Heart right ventricle (tissue), 16 donors: ENCODE results near the gene FYB1. TPM values are rescaled to one million over a fixed set of nuclear protein-coding genes. Genes with fewer than 3 reads are reported as not detected.
"Not testable (repeated sequence)": the region's sequence is repeated elsewhere in the genome, so short reads cannot be mapped to it uniquely, and the experiment has no call there.

Experiments used
- ATAC-seq, 8 donors: fragments of 200-7000 bp; cut with Tn5 transposase; one replicate each; pipeline ENCODE4 v1.9.1; 2020; ENCODE audit warnings: mild to moderate bottlenecking in 8 of 8, moderate library complexity in 8 of 8, moderate number of reproducible peaks in 1 of 8
- DNase-seq, 2 donors: peaks; one replicate each; pipeline ENCODE4 v3.0.0-alpha.2; 2020
- H3K27ac ChIP-seq, 10 donors: fragments of 200-600 bp; sonication (generic) in 2 of 10; one replicate each; pipeline versions ENCODE4 v1.5.0 to v1.8.0; 2020 to 2022; ENCODE audit warnings: mild to moderate bottlenecking in 3 of 10
- H3K27me3 ChIP-seq, 7 donors: fragments of 200-600 bp; one replicate each; pipeline ENCODE4 v1.8.0; 2021 to 2022; ENCODE audit warnings: mild to moderate bottlenecking in 2 of 7
- H3K36me3 ChIP-seq, 9 donors: fragments of 200-600 bp; sonication (generic) in 1 of 9; one replicate each; pipeline versions ENCODE4 v1.5.0 to v1.8.0; 2020 to 2022; ENCODE audit warnings: mild to moderate bottlenecking in 2 of 9
- H3K4me1 ChIP-seq, 9 donors: fragments of 200-600 bp; sonication (generic) in 1 of 9; one replicate each; pipeline versions ENCODE4 v1.5.0 to v1.8.0; 2020 to 2022; ENCODE audit warnings: mild to moderate bottlenecking in 4 of 9
- H3K4me3 ChIP-seq, 10 donors: fragments of 200-600 bp; sonication (generic) in 2 of 10; one replicate each; pipeline versions ENCODE4 v1.5.0 to v1.8.0; 2020 to 2022; ENCODE audit warnings: mild to moderate bottlenecking in 7 of 10, moderate library complexity in 2 of 10
- H3K9me3 ChIP-seq, 11 donors: fragments of 200-600 bp in 10 of 11; sonication (generic) in 2 of 11; one replicate each; pipeline versions ENCODE4 v1.5.0 to v1.8.0; 2013 to 2022; ENCODE audit warnings: mild to moderate bottlenecking in 2 of 11, control low read depth in 1 of 11, moderate library complexity in 1 of 11
- CTCF ChIP-seq, 9 donors: fragments of 200-600 bp; sonication (generic) in 2 of 9; IDR thresholded peaks; one replicate each; pipeline versions ENCODE4 v1.5.0 to v1.8.0; 2021 to 2022; ENCODE audit warnings: antibody characterized with exemption in 9 of 9, mild to moderate bottlenecking in 5 of 9, moderate library complexity in 1 of 9
- WGBS, 2 donors: extraction: QIAGEN DNeasy Blood & Tissue Kit; methylation state at CpG; one replicate each; pipeline ENCODE4 v1.1.7; 2013; ENCODE audit warnings: inconsistent platforms in 1 of 2; 5-methylcytosine and 5-hydroxymethylcytosine counted together
- intact Hi-C, 10 donors: fragments of 100-400 bp; cut with DNase I; formaldehyde crosslinking; loops; one replicate each; pipeline versions ENCODE4 v1.11.1 to v1.14.2; 2022
- polyA plus RNA-seq, 2 donors: library from polyadenylated mRNA; stranded (reverse); fragments of 200-250 nt; gene quantifications; one replicate each; pipeline ENCODE4 v1.2.3, GENCODE V29; 2013
- total RNA-seq, 10 donors: library from RNA; stranded (reverse); fragmentation: NEBNext Ultra II Directional in 3 of 10; extraction: Animal tissue kit (Norgen Biotek cat#: 25700) in 3 of 10; gene quantifications; one replicate each; pipeline versions ENCODE4 v1.2.1 to v1.2.4, GENCODE V29; 2021 to 2023
- donor health status: Arrhythmogenic right ventricular cardiomyopathy.
- donor health status: ischemic (EF 13 %, LVEDD 7.1; RV severe dilation, severe dysfunction).
- donor health status: healthy with polysubstance abuse.
- donor health status: DM: no; HTN: yes; CAD: no.
- donor health status: DM: no; HTN: no; CAD: no.
- donor health status: ischemic (EF 25% LVEDD 6.9; RV normal size, moderate dysfunction).
- donor health status: ischemic (EF 25% LVEDD 5.7; RV mildly dilated, moderate dysfunction).
- donor health status: healthy.
- donor health status: DM: yes; HTN: yes; CAD: no.
- donor health status: Ischemic cardiomyopathy.
- donor health status: ischemic (EF 35%, LVEDD 5.7; RV mildly dilated, moderate dysfunction).
- donor health status: nonischemic (EF 11% LVEDD 7.7; RV severe dilation, severe dysfunction).
- donor health status: DM: yes; HTN: yes; CAD: no.
- donor health status: PGD.
- donor health status: ischemic (EF 29% LVEDD 5.4; RV normal size, mild dysfunction).
- donor health status: nonischemic (EF 23%, LVEDD 6.1; RV moderate dilation, normal function).

Gene FYB1
- total and polyA plus RNA-seq, 12 donors = 0.61 to 33.8 (median 2.3) TPM

- Histone ChIP-seq H3K27me3 (peaks cover 0 to 18% (median 0%) of the 10 kb centered on the region in 7 donors), H3K9me3 (no peaks in the 10 kb centered on the region), H3K36me3 (no peaks in the 10 kb centered on the region), H3K4me1 (peaks cover 0 to 57% (median 0%) of the 10 kb centered on the region in 9 donors), H3K27ac (peak overlapping the region in 1 of 10 donors; percentile 73), H3K4me3 (no peak overlapping the region)
- DNase-seq (no peak), ATAC-seq (no peak)
- intact Hi-C loops = no loop called here
- TF ChIP-seq CTCF (IDR thresholded peaks at IDR 0.05) = no peak
- 82% methylated on average over 12 to 13 of the region's 13 CpGs for WGBS, 2 donors
Measured at GRCh38 chr5:39187831-39188731, 31.3 kb downstream of the FYB1 start.

DNA sequence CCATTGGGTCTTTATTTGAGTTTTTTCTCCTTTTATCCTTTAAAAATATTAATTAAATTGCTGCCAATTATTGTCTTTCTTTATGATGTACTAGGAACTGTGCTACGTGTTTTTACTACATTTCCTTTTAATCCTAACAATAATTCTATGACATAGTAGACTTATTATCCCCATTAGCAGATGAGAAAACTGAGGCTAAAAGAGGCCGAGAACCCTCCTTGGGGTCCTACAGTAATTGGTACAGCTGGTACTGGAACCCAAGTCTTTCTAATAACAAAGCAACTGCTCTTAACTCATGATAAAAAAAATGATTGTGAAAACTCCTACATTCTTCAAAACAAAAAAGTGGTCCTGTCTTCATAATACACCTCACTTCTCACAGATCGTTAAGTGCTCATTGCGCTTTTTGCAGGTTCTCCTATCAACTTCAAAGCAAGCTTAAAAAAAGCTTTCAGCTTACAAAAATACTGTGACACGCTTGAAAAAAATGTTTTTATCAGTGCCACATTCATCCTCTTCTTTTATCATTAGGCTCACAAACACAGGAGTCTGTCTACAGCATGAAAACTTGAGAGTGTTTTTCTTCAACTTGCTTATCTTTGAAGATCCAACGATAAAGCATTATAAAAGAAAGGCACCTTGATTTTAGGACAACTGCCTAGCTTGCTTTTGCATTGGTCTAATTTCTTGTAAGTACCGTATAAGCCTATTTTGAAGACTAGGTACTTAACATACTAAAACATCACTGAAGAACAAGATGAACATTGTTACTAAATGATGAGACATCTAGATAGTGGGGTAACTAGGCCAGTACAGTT, 32.4 kb downstream of the FYB1 start:
- ATAC-seq = no peak
- DNase-seq = no peak
- intact Hi-C loops = no loop called here
- WGBS, 2 donors = 64 to 67% methylated on average over 7 of the region's 7 CpGs
- TF ChIP-seq CTCF (IDR thresholded peaks at IDR 0.05) = no peak
- Histone ChIP-seq H3K36me3 (no peaks in the 10 kb centered on the region), H3K4me3 (no peak overlapping the region), H3K9me3 (no peaks in the 10 kb centered on the region), H3K27me3 (peaks cover 0 to 19% (median 0%) of the 10 kb centered on the region in 7 donors), H3K4me1 (peaks cover 0 to 55% (median 0%) of the 10 kb centered on the region in 9 donors), H3K27ac (peak overlapping the region in 1 of 10 donors; percentile 73)

DNA sequence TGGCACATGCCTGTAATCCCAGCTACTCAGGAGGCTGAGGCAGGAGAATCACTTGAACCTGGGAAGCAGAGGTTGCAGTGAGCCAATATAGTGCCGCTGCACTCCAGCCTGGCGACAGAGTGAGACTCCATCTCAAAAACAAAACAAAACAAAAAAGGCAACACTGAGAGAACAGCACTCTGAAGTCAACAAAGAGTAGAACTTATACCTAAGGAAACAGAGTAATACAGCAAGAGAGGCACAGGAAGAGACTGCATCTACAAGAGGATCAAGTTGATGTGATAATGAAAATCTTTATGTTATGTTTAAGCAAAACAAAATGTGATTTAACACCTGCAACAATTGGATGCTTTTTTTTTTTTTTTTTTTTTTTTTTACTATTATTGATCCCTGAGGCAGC, 33.1 kb downstream of the FYB1 start:
- Histone ChIP-seq H3K27me3 (peaks cover 0 to 24% (median 0%) of the 10 kb centered on the region in 7 donors), H3K4me1 (peaks cover 0 to 55% (median 0%) of the 10 kb centered on the region in 9 donors), H3K36me3 (no peaks in the 10 kb centered on the region), H3K27ac (peak overlapping the region in 1 of 10 donors; percentile 73), H3K9me3 (no peaks in the 10 kb centered on the region), H3K4me3 (no peak overlapping the region)
- TF ChIP-seq CTCF (IDR thresholded peaks at IDR 0.05) = no peak
- ATAC-seq (no peak), DNase-seq (no peak)
- 91 to 96% methylated on average over 2 of the region's 2 CpGs for WGBS, 2 donors
- intact Hi-C loops = no loop called here

DNA sequence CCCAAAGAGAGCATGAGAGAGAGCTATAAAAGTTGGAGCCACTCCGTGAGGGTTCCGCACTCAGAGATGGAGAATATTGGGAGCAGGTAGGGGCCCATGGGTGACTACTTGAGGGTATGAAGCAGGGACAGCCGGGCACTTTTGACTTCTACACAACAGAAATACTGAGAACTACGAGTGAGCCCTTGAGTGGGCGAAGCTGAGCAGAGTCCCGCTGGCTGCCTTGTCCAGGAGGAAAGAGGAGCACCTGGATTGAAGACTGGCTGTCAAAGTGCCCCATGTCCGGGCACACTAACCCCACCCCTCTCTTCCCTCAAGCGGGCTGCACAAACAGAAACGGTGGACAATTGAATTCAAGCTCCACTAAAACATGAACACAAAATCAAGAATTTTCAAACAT, 33.6 kb downstream of the FYB1 start:
- ATAC-seq = no peak
- TF ChIP-seq CTCF (IDR thresholded peaks at IDR 0.05) = no peak
- 93 to 95% methylated on average over 9 of the region's 9 CpGs for WGBS, 2 donors
- intact Hi-C loops = no loop called here
- Histone ChIP-seq H3K36me3 (no peaks in the 10 kb centered on the region), H3K27me3 (peaks cover 0 to 29% (median 0%) of the 10 kb centered on the region in 7 donors), H3K27ac (peak overlapping the region in 1 of 10 donors; percentile 73), H3K4me1 (peaks cover 0 to 51% (median 0%) of the 10 kb centered on the region in 9 donors), H3K4me3 (no peak overlapping the region), H3K9me3 (no peaks in the 10 kb centered on the region)
- no peak for DNase-seq

DNA sequence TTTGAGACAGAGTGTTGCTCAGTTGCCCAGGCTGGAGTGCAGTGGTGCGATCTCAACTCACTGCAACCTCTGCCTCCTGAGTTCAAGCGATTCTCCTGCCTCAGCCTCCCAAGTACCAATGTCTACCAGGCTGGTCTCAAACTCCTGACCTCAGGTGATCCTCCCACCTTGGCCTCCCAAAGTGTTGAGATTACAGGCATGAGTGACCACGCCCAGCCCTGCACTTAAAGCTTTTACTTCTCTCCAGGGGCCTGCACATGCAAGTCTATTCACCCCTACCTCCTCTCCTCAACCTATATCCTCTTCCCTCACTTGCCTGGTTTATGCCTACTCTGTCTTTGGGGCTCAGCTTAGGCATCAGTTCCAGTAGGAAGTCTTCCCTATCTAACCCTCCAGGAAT, 39.8 kb downstream of the FYB1 start:
- intact Hi-C loops, ATAC-seq, H3K9me3 ChIP-seq, DNase-seq, H3K4me3 ChIP-seq, H3K36me3 ChIP-seq: not testable (repeated sequence)
- Histone ChIP-seq H3K27ac (peak overlapping the region in 1 of 10 donors; percentile 79), H3K4me1 (peaks cover 0 to 81% (median 0%) of the 10 kb centered on the region in 9 donors), H3K27me3 (peaks cover 0 to 22% (median 0%) of the 10 kb centered on the region in 7 donors)
- WGBS, 2 donors = 47 to 62% methylated on average over 3 of the region's 3 CpGs
